ENCODE data around the gene FAM181A. TPM values are rescaled to one million over a fixed set of nuclear protein-coding genes. Genes with fewer than 3 reads are reported as not detected.

FAM181A gene
- total and polyA plus RNA-seq, 2 experiments from 2014 or later, result not detected

GRCh38 chr14:93971635-93972027 lies 44.5 kb downstream of the FAM181A start (continued):
- TF ChIP-seq REST (IDR thresholded peaks at IDR 0.05; ENCODE audit: unreplicated experiment) (no peak), ZNF114 (CRISPR knock-in tag; IDR thresholded peaks at IDR 0.05) (no peak), EZH2phosphoT487 (IDR thresholded peaks at IDR 0.05; ENCODE audit: unreplicated experiment) (no peak)

GRCh38 chr14:93972618-93973205 lies 45.6 kb downstream of the FAM181A start:
- ATAC-seq (no peak), DNase-seq (ENCODE audit: low spot score) (no peak)
- no peak overlapping the region for H3K4me2 ChIP-seq
- no peaks in the 10 kb centered on the region for H3F3A ChIP-seq (replicated peaks; ENCODE audit: low read depth)
- no peaks in the 10 kb centered on the region for H3K36me3 ChIP-seq (ENCODE audit: insufficient read depth)
- no peaks in the 10 kb centered on the region for H3K27me3 ChIP-seq (ENCODE audit: insufficient read depth)
- no peaks in the 10 kb centered on the region for H4K20me1 ChIP-seq (replicated peaks; ENCODE audit: insufficient read depth)
- Mint-ChIP-seq H3K4me3 (no peak overlapping the region), H3K36me3 (ENCODE audit: low read depth) (no peaks in the 10 kb centered on the region), H3K9me3 (no peaks in the 10 kb centered on the region), H3K4me1 (peaks cover 12% of the 10 kb centered on the region), H3K27ac (no peak overlapping the region), H3K27me3 (ENCODE audit: insufficient read depth, low read depth, poor library complexity) (peaks cover 9% of the 10 kb centered on the region)
- H3K4me1 ChIP-seq (ENCODE audit: insufficient read depth), result no peaks in the 10 kb centered on the region; the same call in 1 of the 2 replicates
- H3K9me2 ChIP-seq (ENCODE audit: insufficient read depth), result no peaks in the 10 kb centered on the region
- H3K27ac ChIP-seq (ENCODE audit: low read depth), result no peak overlapping the region
- no peak for TF ChIP-seq EZH2 (IDR thresholded peaks at IDR 0.05; ENCODE audit: low read depth, unreplicated experiment)
- no peak for TF ChIP-seq ETS1 (IDR thresholded peaks at IDR 0.05)
- TF ChIP-seq ZNF462 (CRISPR knock-in tag; IDR thresholded peaks at IDR 0.05), result no peak
- no peak overlapping the region for H3K4me3 ChIP-seq
- no peaks in the 10 kb centered on the region for H3K79me2 ChIP-seq (replicated peaks; ENCODE audit: insufficient read depth)
- H2AFZ ChIP-seq, result no peak overlapping the region
